Activated naive CD8-positive, alpha-beta T cell treated with anti-CD3 and anti-CD28 coated beads for 36 hours (primary cell): ENCODE measurements around the gene DMGDH. TPM values are rescaled to one million over a fixed set of nuclear protein-coding genes. Genes with fewer than 3 reads are reported as not detected.

Experiments
- total RNA-seq, 2 experiments: library from RNA; stranded (reverse); gene quantifications; one replicate each; pipeline ENCODE4 v1.2.3, GENCODE V29; 2021

Gene DMGDH
- total RNA-seq, 2 experiments from 2014 or later, result not detected

Other genes with a start within 250 kb of the DMGDH start
- gene ARSB, start 84.4 kb downstream of the DMGDH start, total RNA-seq, result 10 to 100 TPM; 10.4 to 11.7 TPM
- gene BHMT2, start 93 bp upstream of the DMGDH start, total RNA-seq, result not detected
- gene BHMT, start 42.1 kb upstream of the DMGDH start, total RNA-seq, result not detected
- gene JMY, start 166.5 kb upstream of the DMGDH start, total RNA-seq, result 1 to 10 TPM; 4.3 to 4.6 TPM